Adrenal gland (tissue), 5 donors: ENCODE measurements around the gene ARMC2.

ENCODE experiments used
- CTCF ChIP-seq, 6 experiments: fragments of 450-650 bp in 4 of 6; fragments of 200-600 bp in 2 of 6; sonication (generic) in 1 of 6; IDR thresholded peaks; 1 replicate in 5 of 6; 2 replicates in 1 of 6; pipeline versions ENCODE4 v1.5.1 to v1.8.0; 2016 to 2021; ENCODE audit warnings: antibody characterized with exemption in 6 of 6, mild to moderate bottlenecking in 2 of 6, moderate library complexity in 1 of 6
- POLR2A ChIP-seq, 2 donors: fragments of 450-650 bp; IDR thresholded peaks; one replicate each; pipeline ENCODE4 v1.6.1; 2017; ENCODE audit warnings: antibody characterized with exemption in 2 of 2, mild to moderate bottlenecking in 2 of 2, moderate library complexity in 1 of 2
- donor health status: DM: no; HTN: no; CAD: no.

GRCh38 chr6:108953681-108954080 lies 105.5 kb downstream of the ARMC2 start:
- no peak for TF ChIP-seq CTCF (IDR thresholded peaks at IDR 0.05)
- no peak for TF ChIP-seq POLR2A (IDR thresholded peaks at IDR 0.05)
